Brain microvascular endothelial cell (primary cell): ENCODE results near the gene GORAB.

ENCODE experiments used
- DNase-seq: peaks from one replicate; pipeline ENCODE4 v3.0.0-alpha.2; 2020
- H3K27ac ChIP-seq: fragments of 250-450 bp; sonication (Bioruptor Pico); 2 replicates; pipeline ENCODE4 v1.5.1; 2020; ENCODE audit warnings: mild to moderate bottlenecking, moderate library complexity
- H3K27me3 ChIP-seq: fragments of 250-450 bp; sonication (Bioruptor Pico); replicated peaks from 2 replicates; pipeline ENCODE4 v1.5.1; 2020; ENCODE audit warnings: mild to moderate bottlenecking
- H3K36me3 ChIP-seq: fragments of 250-450 bp; sonication (Bioruptor Pico); replicated peaks from 2 replicates; pipeline ENCODE4 v1.5.1; 2020; ENCODE audit warnings: mild to moderate bottlenecking
- H3K4me3 ChIP-seq: 2 replicates; pipeline ENCODE4 v1.5.1; 2011; ENCODE audit warnings: low read depth, mild to moderate bottlenecking, control low read depth, low read length, moderate library complexity
- CTCF ChIP-seq: IDR thresholded peaks from 2 replicates; pipeline ENCODE4 v1.5.1; 2011; ENCODE audit warnings: low read depth, mild to moderate bottlenecking, moderate library complexity, low read length, control low read depth, inconsistent platforms; ENCODE audit errors: missing control alignments
- in situ Hi-C: cut with HindIII; loops from 2 replicates; pipeline ENCODE4 v1.10.0; 2017; ENCODE audit warnings: low sequenced_read_pairs, low pct_ligation_motif_present

Gene GORAB

GRCh38 chr1:170531758-170532657 lies at the start of gene GORAB:
TSS of gene GORAB (plus strand) at chr1:170532166. CDS start at chr1:170532224, 58 bp downstream.
- DNase-seq = peak; percentile 94
- in situ Hi-C loops = no loop called here
- Histone ChIP-seq H3K27ac (peak within 1 kb of the TSS; percentile 96), H3K27me3 (no peaks in the 10 kb centered on the region), H3K4me3 (peak within 1 kb of the TSS; percentile 61), H3K36me3 (no peaks in the 10 kb centered on the region)
- no peak for TF ChIP-seq CTCF

- Histone ChIP-seq H3K36me3 (no peaks in the 10 kb centered on the region), H3K4me3 (no peak overlapping the region), H3K27ac (no peak overlapping the region), H3K27me3 (no peaks in the 10 kb centered on the region)
- no peak for DNase-seq
- TF ChIP-seq CTCF = no peak
- in situ Hi-C loops = no loop called here
Observed at GRCh38 chr1:170483051-170483450, 48.9 kb upstream of the GORAB start.

- no peak for DNase-seq
- Histone ChIP-seq H3K27ac (no peak overlapping the region), H3K4me3 (no peak overlapping the region), H3K27me3 (no peaks in the 10 kb centered on the region), H3K36me3 (no peaks in the 10 kb centered on the region)
- no peak for TF ChIP-seq CTCF
- in situ Hi-C loops = no loop called here
Observed at GRCh38 chr1:170487503-170487902, 44.5 kb upstream of the GORAB start.

GRCh38 chr1:170491291-170491690 lies 40.7 kb upstream of the GORAB start:
- in situ Hi-C loops = no loop called here
- DNase-seq = no peak
- no peaks in the 10 kb centered on the region for H3K36me3 ChIP-seq
- H3K27ac ChIP-seq = no peak overlapping the region
- H3K4me3 ChIP-seq = no peak overlapping the region
- no peak for TF ChIP-seq CTCF
- H3K27me3 ChIP-seq = no peaks in the 10 kb centered on the region

GRCh38 chr1:170494369-170494768 lies 37.6 kb upstream of the GORAB start:
- H3K27me3 ChIP-seq = no peaks in the 10 kb centered on the region
- TF ChIP-seq CTCF = no peak
- in situ Hi-C loops = no loop called here
- no peak overlapping the region for H3K27ac ChIP-seq
- peak; percentile 40 for DNase-seq
- H3K4me3 ChIP-seq = no peak overlapping the region
- no peaks in the 10 kb centered on the region for H3K36me3 ChIP-seq
